Measurements from ENCODE around the gene RAET1E.

The RAET1E gene

GRCh38 chr6:149903938-149904611 lies 6.2 kb upstream of the RAET1E start:
- H3K27ac ChIP-seq = no peak overlapping the region

GRCh38 chr6:149901444-149902140 lies 3.7 kb upstream of the RAET1E start:
- no peak overlapping the region for H3K27ac ChIP-seq
- TF ChIP-seq, protein P1, sequence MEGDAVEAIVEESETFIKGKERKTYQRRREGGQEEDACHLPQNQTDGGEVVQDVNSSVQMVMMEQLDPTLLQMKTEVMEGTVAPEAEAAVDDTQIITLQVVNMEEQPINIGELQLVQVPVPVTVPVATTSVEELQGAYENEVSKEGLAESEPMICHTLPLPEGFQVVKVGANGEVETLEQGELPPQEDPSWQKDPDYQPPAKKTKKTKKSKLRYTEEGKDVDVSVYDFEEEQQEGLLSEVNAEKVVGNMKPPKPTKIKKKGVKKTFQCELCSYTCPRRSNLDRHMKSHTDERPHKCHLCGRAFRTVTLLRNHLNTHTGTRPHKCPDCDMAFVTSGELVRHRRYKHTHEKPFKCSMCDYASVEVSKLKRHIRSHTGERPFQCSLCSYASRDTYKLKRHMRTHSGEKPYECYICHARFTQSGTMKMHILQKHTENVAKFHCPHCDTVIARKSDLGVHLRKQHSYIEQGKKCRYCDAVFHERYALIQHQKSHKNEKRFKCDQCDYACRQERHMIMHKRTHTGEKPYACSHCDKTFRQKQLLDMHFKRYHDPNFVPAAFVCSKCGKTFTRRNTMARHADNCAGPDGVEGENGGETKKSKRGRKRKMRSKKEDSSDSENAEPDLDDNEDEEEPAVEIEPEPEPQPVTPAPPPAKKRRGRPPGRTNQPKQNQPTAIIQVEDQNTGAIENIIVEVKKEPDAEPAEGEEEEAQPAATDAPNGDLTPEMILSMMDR (conservative IDR thresholded peaks at IDR 0.05) = no peak
- TF ChIP-seq ZFX (IDR thresholded peaks at IDR 0.05) = no peak

More at GRCh38 chr6:149903938-149904611, 6.2 kb upstream of the RAET1E start:
- no peak for TF ChIP-seq ZFX (IDR thresholded peaks at IDR 0.05)
- TF ChIP-seq, protein P1 (conservative IDR thresholded peaks at IDR 0.05) = no peak

GRCh38 chr6:149900620-149901443 lies 2.9 kb upstream of the RAET1E start:
- TF ChIP-seq ZFX (IDR thresholded peaks at IDR 0.05) = no peak
- TF ChIP-seq, protein P1 (conservative IDR thresholded peaks at IDR 0.05) = no peak
- no peak overlapping the region for H3K27ac ChIP-seq

DNA sequence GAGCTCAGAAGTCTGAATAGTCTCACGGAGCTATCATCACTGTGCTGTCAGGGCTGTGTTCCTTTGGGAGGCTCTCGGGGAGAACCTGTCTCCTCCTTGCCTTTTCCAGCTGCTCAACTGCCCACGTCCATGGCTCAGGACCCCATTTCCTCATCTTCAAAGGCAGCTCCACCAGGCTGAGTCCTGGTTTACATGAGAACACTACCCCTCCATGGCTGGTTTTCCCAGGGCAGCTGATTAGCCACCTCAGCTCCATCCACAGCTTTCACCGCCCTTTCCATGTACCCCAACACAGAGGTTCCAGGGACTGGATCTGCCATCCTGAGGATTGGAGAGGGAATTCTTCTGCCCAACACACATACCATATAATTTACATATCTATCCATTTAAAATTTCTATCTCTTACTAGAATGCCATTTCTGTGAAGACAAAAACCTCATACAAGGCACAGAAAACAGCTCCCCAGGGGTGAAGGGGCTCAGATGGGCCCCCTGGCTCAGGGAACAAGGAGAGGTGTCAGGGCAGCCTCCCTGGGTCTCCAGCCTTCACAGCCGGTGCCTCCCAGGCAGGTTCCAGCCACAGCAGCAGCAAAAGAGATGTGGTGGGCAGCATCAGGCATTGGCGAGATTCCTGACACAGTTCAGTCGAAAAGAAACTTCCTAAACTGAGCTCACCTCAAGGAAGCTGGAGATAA lies 2.2 kb upstream of the RAET1E start:
- no peak overlapping the region for H3K27ac ChIP-seq
- TF ChIP-seq ZFX (IDR thresholded peaks at IDR 0.05) = no peak
- TF ChIP-seq, protein P1 (conservative IDR thresholded peaks at IDR 0.05) = no peak

- no peak for TF ChIP-seq ZFX (IDR thresholded peaks at IDR 0.05)
- TF ChIP-seq, protein P1 (conservative IDR thresholded peaks at IDR 0.05) = no peak
- H3K27ac ChIP-seq = no peak overlapping the region
Observed at GRCh38 chr6:149899486-149899885, 1.6 kb upstream of the RAET1E start.

GRCh38 chr6:149898966-149899365 lies 1.1 kb upstream of the RAET1E start:
- no peak overlapping the region for H3K27ac ChIP-seq
- TF ChIP-seq ZFX (IDR thresholded peaks at IDR 0.05) = no peak
- TF ChIP-seq, protein P1 (conservative IDR thresholded peaks at IDR 0.05) = no peak
